GM12892 (cell line): ENCODE measurements around the gene RTN4.

Source experiments
- POLR2A ChIP-seq: IDR thresholded peaks from 2 replicates; pipeline ENCODE4 v1.6.1; 2011; ENCODE audit warnings: low read depth, low read length, control low read depth
- POLR2AphosphoS5 ChIP-seq: IDR thresholded peaks from 2 replicates; pipeline ENCODE4 v1.6.1; 2011; ENCODE audit warnings: low read depth, low read length, control low read depth

GRCh38 chr2:54975598-54976492 lies 74.4 kb downstream of the RTN4 start:
- no peak for TF ChIP-seq POLR2A
- no peak for TF ChIP-seq POLR2AphosphoS5
